Tibial nerve (tissue), 4 donors: ENCODE results near the gene EGLN3. TPM values are rescaled to one million over a fixed set of nuclear protein-coding genes. Genes with fewer than 3 reads are reported as not detected.

Experiments
- DNase-seq, 2 donors: peaks; one replicate each; pipeline ENCODE4 v3.0.0-alpha.2; 2019; ENCODE audit warnings: low spot score in 2 of 2
- H3K27ac ChIP-seq, 4 donors: fragments of 200-600 bp; sonication (generic) in 3 of 4; one replicate each; pipeline ENCODE4 v1.5.1; 2017 to 2019; ENCODE audit warnings: mild to moderate bottlenecking in 1 of 4
- H3K27me3 ChIP-seq, 2 donors: fragments of 200-600 bp; sonication (generic) in 1 of 2; one replicate each; pipeline versions ENCODE4 v1.5.1 to v1.6.0; 2017 to 2019
- H3K36me3 ChIP-seq, 3 donors: fragments of 200-600 bp; sonication (generic); one replicate each; pipeline ENCODE4 v1.5.1; 2018 to 2019
- H3K4me1 ChIP-seq, 4 donors: fragments of 200-600 bp; sonication (generic) in 3 of 4; one replicate each; pipeline ENCODE4 v1.5.1; 2017 to 2019
- H3K4me3 ChIP-seq, 4 donors: fragments of 200-600 bp; sonication (generic) in 3 of 4; one replicate each; pipeline ENCODE4 v1.5.1; 2017 to 2019; ENCODE audit warnings: mild to moderate bottlenecking in 1 of 4, moderate library complexity in 1 of 4
- H3K9me3 ChIP-seq, 4 donors: fragments of 200-600 bp; sonication (generic) in 3 of 4; one replicate each; pipeline ENCODE4 v1.5.1; 2017 to 2019
- CTCF ChIP-seq, 5 experiments: fragments of 200-600 bp in 3 of 5; fragments of 450-650 bp in 2 of 5; sonication (generic) in 3 of 5; IDR thresholded peaks; one replicate each; pipeline ENCODE4 v1.5.1; 2016 to 2019; ENCODE audit warnings: antibody characterized with exemption in 5 of 5, mild to moderate bottlenecking in 3 of 5, moderate library complexity in 2 of 5
- EP300 ChIP-seq, 2 donors: sonication (generic); formaldehyde crosslinking; IDR thresholded peaks; one replicate each; pipeline ENCODE4 v1.6.1; 2017; ENCODE audit warnings: antibody characterized with exemption in 2 of 2, mild to moderate bottlenecking in 1 of 2
- POLR2A ChIP-seq, 2 donors: fragments of 450-650 bp; IDR thresholded peaks; one replicate each; pipeline ENCODE4 v1.6.1; 2017; ENCODE audit warnings: antibody characterized with exemption in 2 of 2, mild to moderate bottlenecking in 2 of 2, moderate library complexity in 2 of 2
- WGBS, 2 donors: methylation state at CpG; one replicate each; pipeline ENCODE4 v1.1.5; 2018; 5-methylcytosine and 5-hydroxymethylcytosine counted together
- total RNA-seq, 4 donors: library from RNA; depleted of rRNA; stranded (reverse); fragments of >200 nt; gene quantifications; one replicate each; pipeline ENCODE4 v1.1.0, GENCODE V29; 2016

EGLN3 gene
- total RNA-seq, 4 donors from 2014 or later, result 6.9 to 9.2 (median 7.9) TPM

GRCh38 chr14:33879684-33880286, 71.1 kb downstream of the EGLN3 start:
- 90 to 93% methylated on average over 3 of the region's 3 CpGs for WGBS, 2 donors
- no peak for DNase-seq
- TF ChIP-seq POLR2A (IDR thresholded peaks at IDR 0.05) (no peak), EP300 (IDR thresholded peaks at IDR 0.05) (no peak), CTCF (IDR thresholded peaks at IDR 0.05) (no peak)
- Histone ChIP-seq H3K36me3 (no peaks in the 10 kb centered on the region), H3K9me3 (peaks cover 0 to 36% (median 4%) of the 10 kb centered on the region in 4 donors), H3K27me3 (no peaks in the 10 kb centered on the region), H3K4me3 (no peak overlapping the region), H3K27ac (no peak overlapping the region), H3K4me1 (no peaks in the 10 kb centered on the region)

- H3K4me3 ChIP-seq, result no peak overlapping the region
- no peak overlapping the region for H3K27ac ChIP-seq
- H3K9me3 ChIP-seq, result peaks cover 0 to 48% (median 4%) of the 10 kb centered on the region in 4 donors
- H3K36me3 ChIP-seq, result no peaks in the 10 kb centered on the region
- no peak for TF ChIP-seq POLR2A (IDR thresholded peaks at IDR 0.05)
- no peak for TF ChIP-seq EP300 (IDR thresholded peaks at IDR 0.05)
- no peak for TF ChIP-seq CTCF (IDR thresholded peaks at IDR 0.05)
- no peaks in the 10 kb centered on the region for H3K4me1 ChIP-seq
- DNase-seq, result no peak
- H3K27me3 ChIP-seq, result no peaks in the 10 kb centered on the region
- 95 to 98% methylated on average over 2 of the region's 2 CpGs for WGBS, 2 donors
Measured at GRCh38 chr14:33876274-33876673, 74.6 kb downstream of the EGLN3 start.
